ENCODE data around the gene PIGP. TPM values are rescaled to one million over a fixed set of nuclear protein-coding genes. Genes with fewer than 3 reads are reported as not detected.

Gene PIGP
- total and polyA plus RNA-seq, 9 of the 15 experiments (the other 6 are each of a cell fraction or from before 2014, with no cell fraction given), result 18.3 to 122 (median 35.6) TPM

- TF ChIP-seq ZBTB49 (CRISPR knock-in tag; IDR thresholded peaks at IDR 0.05; ENCODE audit: borderline replicate concordance) (no peak), CXXC5 (CRISPR knock-in tag; IDR thresholded peaks at IDR 0.05) (no peak), FOSL1 (tag; conservative IDR thresholded peaks at IDR 0.05) (no peak), ZNF384 (IDR thresholded peaks at IDR 0.05; ENCODE audit: low read depth, low read length) (no peak), E2F8 (IDR thresholded peaks at IDR 0.05; ENCODE audit: low read depth, partially characterized antibody) (no peak), ZSCAN32 (CRISPR knock-in tag; IDR thresholded peaks at IDR 0.05) (no peak), ESRRA (IDR thresholded peaks at IDR 0.05; ENCODE audit: borderline replicate concordance, low read depth) (no peak), HNRNPLL (IDR thresholded peaks at IDR 0.05; ENCODE audit: low read depth, low read length, poor library complexity, severe bottlenecking) (no peak), SNAPC5 (CRISPR knock-in tag; IDR thresholded peaks at IDR 0.05) (no peak), NCOR1 (IDR thresholded peaks at IDR 0.05) (peak; percentile 66), REST (IDR thresholded peaks at IDR 0.05; ENCODE audit: borderline replicate concordance) (no peak), REST (CRISPR knock-in tag; IDR thresholded peaks at IDR 0.05; ENCODE audit: low read depth) (no peak), CBFB (CRISPR knock-in tag; IDR thresholded peaks at IDR 0.05) (no peak), NR2C1 (IDR thresholded peaks at IDR 0.05) (no peak), NR2C1 (tag; IDR thresholded peaks at IDR 0.05) (no peak), THAP7 (CRISPR knock-in tag; IDR thresholded peaks at IDR 0.05) (no peak)
Measured at GRCh38 chr21:37085726-37086125, 12.9 kb upstream of the PIGP start (continued).

All from K562 (cell line).